Hepatocyte (in vitro differentiated cells): Measurements from ENCODE around the gene KCNK18. TPM values are rescaled to one million over a fixed set of nuclear protein-coding genes. Genes with fewer than 3 reads are reported as not detected.

ENCODE experiments used
- DNase-seq: peaks from one replicate; pipeline ENCODE4 v3.0.0-alpha.2; 2016; ENCODE audit warnings: low spot score
- H2AFZ ChIP-seq: fragments of 200-600 bp; sonication (generic); 2 replicates; pipeline ENCODE4 v1.6.0; 2016; ENCODE audit warnings: antibody characterized with exemption, mild to moderate bottlenecking
- H3K27ac ChIP-seq: fragments of 200-600 bp; sonication (generic); 2 replicates; pipeline ENCODE4 v1.5.1; 2016; ENCODE audit warnings: mild to moderate bottlenecking
- H3K27me3 ChIP-seq: fragments of 200-600 bp; sonication (generic); 2 replicates; pipeline ENCODE4 v1.6.1; 2016
- H3K36me3 ChIP-seq: fragments of 200-600 bp; sonication (generic); replicated peaks from 2 replicates; pipeline ENCODE4 v1.5.1; 2016; ENCODE audit warnings: low read depth; ENCODE audit not compliant: insufficient read depth
- H3K4me1 ChIP-seq: fragments of 200-600 bp; sonication (generic); 2 replicates; pipeline ENCODE4 v1.5.1; 2016; ENCODE audit warnings: mild to moderate bottlenecking, moderate library complexity; ENCODE audit not compliant: insufficient read depth
- H3K4me2 ChIP-seq: fragments of 200-600 bp; sonication (generic); 2 replicates; pipeline ENCODE4 v1.6.0; 2016
- H3K4me3 ChIP-seq: fragments of 200-600 bp; sonication (generic); 2 replicates; pipeline ENCODE4 v1.5.1; 2016; ENCODE audit warnings: mild to moderate bottlenecking
- H3K79me2 ChIP-seq: fragments of 200-600 bp; sonication (generic); 2 replicates; pipeline ENCODE4 v1.6.0; 2017; ENCODE audit warnings: mild to moderate bottlenecking
- H3K9me2 ChIP-seq: fragments of 200-600 bp; sonication (generic); replicated peaks from 2 replicates; pipeline ENCODE4 v1.6.0; 2017; ENCODE audit warnings: mild to moderate bottlenecking; ENCODE audit not compliant: insufficient read depth
- H3K9me3 ChIP-seq: fragments of 200-600 bp; sonication (generic); 2 replicates; pipeline ENCODE4 v1.5.1; 2016; ENCODE audit warnings: low read depth, mild to moderate bottlenecking
- H4K20me1 ChIP-seq: fragments of 200-600 bp; sonication (generic); 2 replicates; pipeline ENCODE4 v1.6.0; 2016; ENCODE audit warnings: mild to moderate bottlenecking; ENCODE audit not compliant: insufficient read depth, poor library complexity, severe bottlenecking
- CTCF ChIP-seq: fragments of 200-600 bp; sonication (generic); IDR thresholded peaks from 2 replicates; pipeline ENCODE4 v1.5.1; 2016; ENCODE audit warnings: antibody characterized with exemption, mild to moderate bottlenecking; ENCODE audit not compliant: poor library complexity
- EZH2 ChIP-seq: fragments of 200-600 bp; sonication (generic); IDR thresholded peaks from 2 replicates; pipeline ENCODE4 v1.6.1; 2016; ENCODE audit warnings: antibody characterized with exemption, mild to moderate bottlenecking, borderline replicate concordance
- EZH2phosphoT487 ChIP-seq: fragments of 200-600 bp; sonication (generic); IDR thresholded peaks from one replicate; pipeline ENCODE4 v1.6.1; 2018; ENCODE audit warnings: antibody characterized with exemption, mild to moderate bottlenecking, low read depth, moderate library complexity; ENCODE audit not compliant: unreplicated experiment, severe bottlenecking
- WGBS: methylation state at CpG from one replicate; pipeline ENCODE4 v1.1.6; 2016; ENCODE audit warnings: low lambda C conversion rate; ENCODE audit errors: missing lambda C conversion rate; 5-methylcytosine and 5-hydroxymethylcytosine counted together
- polyA plus RNA-seq: library from polyadenylated mRNA; unstranded; fragments of >200 nt; fragmentation: Nextera tagmentation; extraction: Ambion mirVana; gene quantifications from 2 replicates; pipeline ENCODE4 v1.2.1, GENCODE V29; 2016
- total RNA-seq: library from RNA; depleted of rRNA; stranded (reverse); fragments of >200 nt; gene quantifications from 2 replicates; pipeline ENCODE4 v1.2.3, GENCODE V29; 2014

The KCNK18 gene
- total and polyA plus RNA-seq, 2 experiments from 2014 or later, result not detected

- Histone ChIP-seq H3K36me3 (no peaks in the 10 kb centered on the region), H3K9me2 (no peaks in the 10 kb centered on the region), H3K4me2 (peak overlapping the region; percentile 67), H3K4me1 (peaks cover 33% of the 10 kb centered on the region), H3K4me3 (no peak overlapping the region), H3K27ac (no peak overlapping the region), H3K9me3 (no peaks in the 10 kb centered on the region), H3K27me3 (peaks cover 98% of the 10 kb centered on the region), H2AFZ (peak overlapping the region; percentile 41), H3K79me2 (no peaks in the 10 kb centered on the region), H4K20me1 (no peaks in the 10 kb centered on the region)
- no peak for DNase-seq
- 5% methylated on average over 32 of the region's 32 CpGs for whole genome bisulfite sequencing
- TF ChIP-seq EZH2phosphoT487 (peak; percentile 57), CTCF (no peak)
Measured at GRCh38 chr10:117164592-117165537, 32.4 kb upstream of the KCNK18 start.

GRCh38 chr10:117165538-117166417, 31.5 kb upstream of the KCNK18 start:
- 2% methylated on average over 49 of the region's 51 CpGs for WGBS
- no peaks in the 10 kb centered on the region for H3K9me3 ChIP-seq
- TF ChIP-seq EZH2 (peak; percentile 81), EZH2phosphoT487 (no peak), CTCF (peak; percentile 64)
- H4K20me1 ChIP-seq, result no peaks in the 10 kb centered on the region
- no peak overlapping the region for H3K4me3 ChIP-seq
- H3K36me3 ChIP-seq, result no peaks in the 10 kb centered on the region
- peaks cover 98% of the 10 kb centered on the region for H3K27me3 ChIP-seq
- no peak overlapping the region for H3K27ac ChIP-seq
- H3K9me2 ChIP-seq, result no peaks in the 10 kb centered on the region
- DNase-seq, result peak; percentile 78
- peaks cover 33% of the 10 kb centered on the region for H3K4me1 ChIP-seq
- no peaks in the 10 kb centered on the region for H3K79me2 ChIP-seq
- H2AFZ ChIP-seq, result peak overlapping the region; percentile 41
- peak overlapping the region; percentile 67 for H3K4me2 ChIP-seq

GRCh38 chr10:117166418-117167345, 30.6 kb upstream of the KCNK18 start:
- Histone ChIP-seq H3K27me3 (peaks cover 98% of the 10 kb centered on the region), H3K36me3 (no peaks in the 10 kb centered on the region), H3K9me2 (no peaks in the 10 kb centered on the region), H3K27ac (no peak overlapping the region), H2AFZ (peak overlapping the region; percentile 74), H3K4me3 (no peak overlapping the region), H3K9me3 (no peaks in the 10 kb centered on the region), H3K4me2 (peak overlapping the region; percentile 67), H4K20me1 (no peaks in the 10 kb centered on the region), H3K4me1 (peaks cover 33% of the 10 kb centered on the region), H3K79me2 (no peaks in the 10 kb centered on the region)
- TF ChIP-seq CTCF, result no peak
- peak; percentile 32 for DNase-seq
- 30% methylated on average over 40 of the region's 41 CpGs for WGBS
